ENCODE data around the gene PPIL3.

Gene PPIL3

GRCh38 chr2:200860092-200860795 lies 28.6 kb downstream of the PPIL3 start:
- no peak for DNase-seq (ENCODE audit: low read depth)

- DNase-seq (ENCODE audit: low read depth): no peak
Observed at GRCh38 chr2:200856806-200857205, 32.1 kb downstream of the PPIL3 start.

GRCh38 chr2:200852605-200853004 lies 36.3 kb downstream of the PPIL3 start:
- DNase-seq (ENCODE audit: low read depth): no peak

GRCh38 chr2:200851398-200852248 lies 37.3 kb downstream of the PPIL3 start:
- no peak for DNase-seq (ENCODE audit: low read depth)

- DNase-seq (ENCODE audit: low read depth): no peak
Observed at GRCh38 chr2:200850512-200851256, 38.2 kb downstream of the PPIL3 start.

- DNase-seq (ENCODE audit: low read depth): no peak
Observed at GRCh38 chr2:200847939-200848338, 40.9 kb downstream of the PPIL3 start.

GRCh38 chr2:200847269-200847668 lies 41.6 kb downstream of the PPIL3 start:
- DNase-seq (ENCODE audit: low read depth): no peak

GRCh38 chr2:200845669-200846325 lies 43.1 kb downstream of the PPIL3 start:
- DNase-seq (ENCODE audit: low read depth): no peak

- DNase-seq (ENCODE audit: low read depth): no peak
Observed at GRCh38 chr2:200845194-200845593, 43.7 kb downstream of the PPIL3 start.

GRCh38 chr2:200843993-200844948 lies 44.6 kb downstream of the PPIL3 start:
- no peak for DNase-seq (ENCODE audit: low read depth)

- no peak for DNase-seq (ENCODE audit: low read depth)
Observed at GRCh38 chr2:200839513-200839912, 49.4 kb downstream of the PPIL3 start.

- no peak for DNase-seq (ENCODE audit: low read depth)
Observed at GRCh38 chr2:200834701-200835100, 54.2 kb downstream of the PPIL3 start.

GRCh38 chr2:200829258-200829655 lies 59.6 kb downstream of the PPIL3 start:
- no peak for DNase-seq (ENCODE audit: low read depth)

GRCh38 chr2:200828572-200829257 lies 60.2 kb downstream of the PPIL3 start:
- DNase-seq (ENCODE audit: low read depth): no peak

GRCh38 chr2:200828104-200828503 lies 60.8 kb downstream of the PPIL3 start:
- DNase-seq (ENCODE audit: low read depth): no peak

- no peak for DNase-seq (ENCODE audit: low read depth)
Observed at GRCh38 chr2:200821686-200822245, 67.1 kb downstream of the PPIL3 start.

All from HS-5 (cell line).